K562 treated with DMSO at 1 percent for 24 hours (cell line): ENCODE data around the gene IARS1. TPM values are rescaled to one million over a fixed set of nuclear protein-coding genes. Genes with fewer than 3 reads are reported as not detected.

Source experiments
- total RNA-seq: library from RNA; unstranded; fragments of 300-600 nt; gene quantifications from 2 replicates; pipeline ENCODE4 v1.2.3, GENCODE V29; 2022; ENCODE audit warnings: low read depth; ENCODE audit not compliant: insufficient read depth

Gene IARS1
- 143 and 149 TPM in 2 replicates for total RNA-seq

GRCh38 chr9:92293452-92294296 is at the start of gene IARS1:
IARS1 (minus strand) TSS chr9:92293697; CDS start chr9:92289419, 4,278 bp downstream.

DNA sequence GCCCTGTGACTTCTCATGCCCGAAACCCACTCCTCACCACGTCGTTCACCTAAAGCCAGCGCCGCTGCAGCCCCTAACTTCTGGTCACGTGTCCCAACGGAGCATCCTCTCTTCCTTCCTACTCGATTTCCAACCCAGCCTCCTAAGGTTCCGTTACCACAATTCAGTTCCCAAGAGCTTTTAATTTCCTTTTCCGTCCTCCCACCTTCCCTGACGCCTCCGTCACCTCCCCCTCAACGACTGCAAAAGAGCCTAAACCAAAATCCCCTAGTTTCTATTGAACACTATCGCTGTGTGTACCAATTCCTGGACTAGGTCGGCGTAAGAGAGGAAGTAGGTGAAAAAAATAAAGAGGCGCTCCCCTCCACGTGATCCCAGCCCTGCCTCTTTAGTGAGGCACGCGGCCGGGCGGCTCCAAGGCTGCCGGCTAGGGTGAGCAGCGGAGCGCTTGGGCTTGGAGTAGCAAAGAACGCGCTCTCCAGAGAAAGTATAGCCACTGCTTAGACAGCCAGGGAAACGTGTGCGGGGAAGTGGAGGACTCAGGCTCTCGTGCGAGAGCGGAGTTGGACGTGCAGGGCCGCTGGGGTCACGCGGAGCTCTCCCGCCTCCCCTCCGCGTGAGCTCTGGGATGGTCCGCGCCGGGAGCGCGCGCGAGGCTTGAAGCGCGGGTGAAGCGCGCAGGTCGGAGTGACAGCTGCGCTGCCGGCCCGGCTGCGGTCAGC is 31.9 kb upstream of the IARS1 start, which contains the start of the genes CENPP and NOL8:
Gene CENPP (plus strand): TSS at position 685 of the 722 bp plus-strand sequence.
Gene NOL8 (minus strand): TSS at position 82 of the 722 bp plus-strand sequence. CDS start 1,189 bp downstream, outside the sequence.

Other genes with a start within 250 kb of the IARS1 start
- 35.4 and 41.8 TPM in 2 replicates for gene SPTLC1, start 178.3 kb downstream of the IARS1 start, total RNA-seq
- 17.8 and 20.7 TPM in 2 replicates for gene NOL8, start 31.7 kb upstream of the IARS1 start, total RNA-seq
- 7.3 and 7.6 TPM in 2 replicates for gene CENPP, start 32.3 kb upstream of the IARS1 start, total RNA-seq
- not detected in 2 replicates for gene OGN, start 110.9 kb upstream of the IARS1 start, total RNA-seq
- gene OMD, start 130.8 kb upstream of the IARS1 start, total RNA-seq = not detected in 2 replicates
- not detected in 2 replicates for gene ASPN, start 188.8 kb upstream of the IARS1 start, total RNA-seq
- not detected in 2 replicates for gene ECM2, start 242.3 kb upstream of the IARS1 start, total RNA-seq